SKM-1 treated with dmso at 0.1 percent for 144 hours (cell line): ENCODE results near the gene C9orf78.

Experiments used
- DNase-seq: peaks from one replicate; lab custom pipeline; 2025; ENCODE audit not compliant: unreplicated experiment; lab: John Stamatoyannopoulos, UW

The C9orf78 gene

DNA sequence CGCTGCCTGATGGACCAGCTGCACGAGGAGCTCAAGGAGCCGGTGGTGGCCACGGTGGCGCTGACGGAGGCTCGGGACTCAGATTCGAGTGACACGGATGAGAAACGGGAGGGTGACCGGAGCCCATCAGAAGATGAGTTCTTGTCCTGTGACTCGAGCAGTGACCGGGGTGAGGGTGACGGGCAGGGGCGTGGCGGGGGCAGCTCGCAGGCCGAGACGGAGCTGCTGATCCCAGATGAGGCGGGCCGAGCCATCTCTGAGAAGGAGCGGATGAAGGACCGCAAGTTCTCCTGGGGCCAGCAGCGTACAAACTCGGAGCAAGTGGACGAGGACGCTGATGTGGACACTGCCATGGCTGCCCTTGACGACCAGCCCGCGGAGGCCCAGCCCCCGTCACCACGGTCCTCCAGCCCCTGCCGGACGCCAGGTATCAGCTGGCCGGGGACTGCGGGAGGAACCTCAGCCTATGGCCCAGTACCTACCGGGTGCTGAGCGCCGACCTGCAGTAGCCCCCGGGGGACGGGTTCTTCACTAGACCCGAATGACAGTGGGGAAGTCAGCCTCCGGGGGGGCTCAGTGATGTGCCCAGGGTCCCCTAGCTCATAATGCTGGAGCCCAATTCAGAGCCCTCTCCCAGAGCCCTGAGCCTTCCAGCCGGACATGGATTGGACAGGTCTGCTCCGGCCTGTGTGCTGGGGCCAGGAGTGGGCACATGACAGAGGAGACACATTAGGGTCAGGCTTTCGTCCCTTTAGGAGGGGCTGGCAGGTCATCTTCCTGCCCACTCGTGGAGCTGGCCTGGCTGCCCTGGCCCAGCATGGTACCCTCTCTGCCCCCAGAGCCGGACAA lies 33.2 kb upstream of the C9orf78 start:
- DNase-seq: no peak

DNA sequence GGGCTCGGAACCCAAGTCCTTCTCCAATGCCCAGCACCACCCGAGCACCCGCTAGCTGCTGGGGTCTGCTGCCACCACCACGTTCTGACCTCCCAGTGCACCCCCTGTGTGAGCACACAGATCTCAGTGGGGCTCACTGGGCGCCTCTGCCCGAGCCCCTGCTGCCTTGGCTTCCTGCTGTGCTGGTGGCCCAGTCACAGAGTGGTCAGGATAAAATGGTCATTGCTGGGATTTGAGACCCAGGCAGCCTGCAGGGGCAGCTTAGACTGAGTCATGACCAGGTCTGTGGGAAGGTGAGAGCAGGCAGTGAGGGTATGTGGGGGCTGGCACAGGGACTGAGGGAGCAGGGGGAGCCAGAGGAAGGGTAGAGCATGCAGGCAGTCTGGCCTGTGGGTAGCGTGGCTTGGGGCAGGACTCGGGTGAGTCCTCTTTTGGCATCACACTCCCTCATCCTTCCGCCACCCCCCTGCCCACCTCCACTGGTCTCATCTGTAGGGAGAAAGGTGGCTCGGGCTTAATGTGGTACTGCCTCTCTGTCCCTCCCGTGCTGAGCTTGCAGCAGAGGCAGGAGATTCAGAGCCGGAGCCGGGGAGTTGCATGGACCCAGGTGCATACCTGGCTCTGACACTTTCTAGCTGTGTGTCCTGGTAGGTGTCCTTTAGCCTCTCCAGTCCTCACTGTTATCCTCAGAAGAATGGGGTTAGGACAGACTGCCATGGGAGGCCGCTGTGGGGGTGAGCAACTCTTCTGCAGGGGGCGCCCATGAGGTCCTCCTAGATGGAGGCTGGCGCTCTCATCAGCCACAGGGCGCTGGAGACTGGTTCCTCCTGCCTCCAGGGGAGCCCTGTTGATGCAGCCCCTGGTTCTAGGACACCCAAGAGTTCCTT lies 32.3 kb upstream of the C9orf78 start:
- DNase-seq: no peak

DNA sequence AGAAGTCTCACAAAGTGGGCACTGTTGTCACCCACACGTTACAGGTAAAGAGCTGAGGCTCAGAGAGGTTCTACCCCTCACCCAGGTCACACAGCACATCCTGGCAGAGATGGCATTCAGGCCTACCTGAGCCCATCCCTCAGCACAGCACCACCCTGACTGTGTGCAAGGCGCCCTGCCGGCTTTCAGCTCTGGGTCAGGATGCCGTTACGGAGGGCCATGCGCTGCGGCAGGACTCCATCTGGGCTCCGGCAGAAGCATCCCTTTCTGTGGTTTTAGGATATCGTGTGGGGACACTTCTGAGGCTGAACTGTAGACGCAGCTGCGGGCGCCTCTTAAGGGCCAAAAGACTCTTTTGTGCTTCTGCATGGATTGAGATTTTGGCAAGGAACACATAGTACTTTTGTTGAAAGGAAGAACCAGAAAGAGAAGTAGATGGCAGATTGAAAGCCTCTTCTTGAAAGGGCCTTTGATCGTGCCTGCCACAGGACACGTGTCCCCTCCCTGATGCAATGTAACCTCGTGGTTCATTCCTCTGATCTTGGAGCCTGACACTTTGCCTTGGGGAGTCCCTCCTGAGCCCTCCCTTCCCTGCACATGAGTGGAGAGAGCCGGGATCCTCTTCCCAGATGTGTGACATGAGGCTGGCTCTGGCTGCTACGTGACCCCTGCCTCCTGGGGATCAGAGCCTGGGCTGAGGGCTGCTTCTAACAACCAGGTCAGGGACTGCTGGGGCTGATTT lies 31.5 kb upstream of the C9orf78 start:
- DNase-seq: no peak

DNA sequence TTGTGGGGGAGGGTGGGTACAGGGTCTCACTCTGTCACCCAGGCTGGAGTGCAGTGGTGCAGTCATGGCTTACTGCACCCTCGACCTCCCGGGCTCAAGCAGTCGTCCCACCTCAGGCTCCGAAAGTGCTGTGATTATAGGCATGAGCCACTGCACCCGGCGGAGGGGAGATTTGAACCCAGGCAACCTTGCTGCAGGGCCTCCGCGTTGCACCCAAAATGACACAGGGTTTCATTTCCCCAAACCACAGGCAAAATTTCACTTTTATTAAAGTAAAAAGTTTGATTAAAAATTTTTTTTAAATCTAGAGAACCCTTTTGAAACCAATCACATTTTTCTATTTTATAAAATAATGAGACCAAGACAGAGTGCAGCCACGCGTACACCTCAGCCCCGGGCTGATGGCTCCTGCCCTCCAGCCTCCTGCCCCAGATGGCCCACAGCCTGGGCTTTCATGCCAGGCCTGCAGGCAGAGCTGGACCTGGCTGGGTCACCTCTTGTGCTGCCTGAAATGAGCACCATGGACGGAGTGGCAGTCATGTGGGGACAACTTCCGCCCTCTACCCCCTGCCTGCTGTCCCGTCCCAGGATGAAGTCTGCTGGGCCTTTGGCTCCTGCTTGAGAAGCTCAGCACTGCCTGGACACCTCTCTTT lies 30.7 kb upstream of the C9orf78 start:
- DNase-seq: no peak

DNA sequence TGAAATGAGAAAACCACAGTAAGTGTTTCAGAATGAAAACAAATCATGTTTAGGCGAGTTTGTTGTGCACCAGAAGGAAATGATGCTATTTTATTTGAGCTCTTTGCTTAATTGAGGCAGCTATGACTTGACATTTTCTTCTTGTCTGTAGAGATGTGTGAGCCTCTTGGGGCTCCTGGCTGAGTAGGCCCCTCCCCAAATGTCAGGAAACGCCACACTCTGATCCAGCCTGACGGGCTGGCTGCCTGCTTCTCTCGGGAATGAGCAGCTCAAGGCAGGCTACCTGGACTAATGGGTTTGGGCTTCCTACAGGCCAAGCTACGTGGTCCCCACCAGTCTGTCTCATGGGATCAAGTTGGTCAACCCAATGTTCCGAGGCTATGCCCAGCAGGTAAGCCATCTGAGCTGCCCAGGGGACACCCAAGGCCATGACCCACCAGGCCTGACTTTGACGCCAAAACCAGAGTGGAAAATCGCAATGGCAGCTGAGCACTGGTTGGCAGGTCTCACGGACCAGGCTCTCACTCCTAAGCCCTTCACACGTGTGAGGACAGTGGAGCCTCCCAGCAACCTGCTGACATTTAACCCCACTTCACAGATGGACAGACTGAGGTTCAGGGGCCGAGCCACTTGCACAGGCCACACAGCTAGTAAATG lies 30.0 kb upstream of the C9orf78 start:
- DNase-seq: no peak

DNA sequence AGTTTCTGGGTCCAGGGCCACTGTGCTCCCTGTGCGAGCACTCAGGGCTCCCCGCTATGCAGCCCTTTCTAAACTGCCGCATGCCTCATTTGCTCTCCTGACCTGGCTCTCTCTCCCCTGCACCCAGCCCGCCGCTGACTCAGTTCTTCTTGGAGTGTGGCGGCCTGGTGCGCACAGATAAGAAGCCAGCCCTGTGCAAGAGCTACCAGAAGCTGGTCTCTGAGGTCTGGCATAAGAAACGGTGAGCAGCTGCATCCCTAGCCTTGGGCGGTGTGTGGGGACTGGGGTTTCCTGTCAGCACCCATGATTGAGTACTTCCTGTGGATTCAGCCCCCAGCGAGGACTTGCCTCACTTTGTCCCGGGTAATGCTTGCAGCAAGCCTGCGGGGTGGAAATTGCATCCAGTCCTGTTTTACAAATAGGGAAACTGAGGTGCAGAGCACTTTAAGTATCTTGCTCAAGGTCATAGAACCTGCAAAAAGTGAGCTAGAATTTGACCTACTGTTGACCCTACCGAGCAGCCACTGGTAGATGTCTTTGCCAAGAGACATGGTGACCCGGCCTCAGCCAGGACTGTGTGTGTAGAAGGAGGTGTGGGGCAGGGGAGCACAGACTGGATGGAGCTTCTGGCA lies 28.1 kb upstream of the C9orf78 start:
- peak; percentile 97 for DNase-seq

DNA sequence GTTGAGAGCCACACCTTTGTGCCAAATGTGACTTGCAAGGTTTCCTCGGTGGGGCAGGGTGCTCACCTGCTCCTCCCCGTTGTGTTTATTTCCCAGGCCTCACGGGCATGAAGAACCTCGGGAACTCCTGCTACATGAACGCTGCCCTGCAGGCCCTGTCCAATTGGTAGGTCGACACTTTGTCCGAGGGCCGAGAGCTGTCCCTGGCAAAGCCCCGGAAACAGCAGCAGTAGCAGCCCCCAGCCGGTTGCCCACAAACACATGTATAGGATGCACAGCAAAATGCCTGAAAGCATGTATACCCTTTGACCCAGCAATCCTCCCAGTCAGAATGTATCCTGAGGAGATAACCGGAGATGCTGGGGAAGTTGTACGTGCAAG lies 26.4 kb upstream of the C9orf78 start:
- no peak for DNase-seq

DNA sequence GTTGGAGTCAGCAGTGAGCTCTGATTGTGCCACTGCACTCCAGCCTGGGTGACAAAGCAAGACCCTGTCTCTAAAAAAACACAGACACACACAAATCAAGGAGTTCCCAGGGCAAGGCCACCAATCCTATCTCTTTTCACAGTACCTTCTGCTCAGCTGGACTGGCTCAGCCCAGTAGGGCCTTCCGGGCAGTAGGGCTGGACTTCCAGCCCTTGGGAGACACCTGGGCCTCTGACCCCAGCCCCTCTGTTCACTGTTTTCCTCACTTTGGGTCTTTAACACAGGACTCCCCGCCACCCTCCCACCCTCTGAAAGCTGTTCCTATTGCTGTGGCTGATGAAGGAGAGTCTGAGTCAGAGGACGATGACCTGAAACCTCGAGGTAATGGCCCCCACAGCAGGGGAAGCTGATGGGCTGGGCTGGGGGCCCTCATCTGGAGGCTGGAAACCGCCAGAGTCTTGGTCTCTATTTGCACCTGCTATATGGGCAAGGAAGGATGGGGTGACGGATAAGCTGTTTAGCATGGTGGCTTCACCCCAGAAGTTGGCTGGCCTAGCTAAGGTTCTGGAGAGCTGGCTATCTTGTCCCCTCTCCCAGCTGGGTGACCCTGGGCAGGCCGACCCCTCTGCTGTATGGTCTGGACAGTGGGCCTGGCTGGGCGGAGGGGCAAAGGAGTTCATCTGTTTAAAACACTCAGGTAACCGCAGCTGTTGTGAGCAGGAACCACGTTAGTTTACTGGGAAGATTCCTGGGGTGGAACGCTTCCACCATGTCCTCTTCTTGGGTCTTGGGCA lies 25.8 kb upstream of the C9orf78 start:
- DNase-seq: no peak

DNA sequence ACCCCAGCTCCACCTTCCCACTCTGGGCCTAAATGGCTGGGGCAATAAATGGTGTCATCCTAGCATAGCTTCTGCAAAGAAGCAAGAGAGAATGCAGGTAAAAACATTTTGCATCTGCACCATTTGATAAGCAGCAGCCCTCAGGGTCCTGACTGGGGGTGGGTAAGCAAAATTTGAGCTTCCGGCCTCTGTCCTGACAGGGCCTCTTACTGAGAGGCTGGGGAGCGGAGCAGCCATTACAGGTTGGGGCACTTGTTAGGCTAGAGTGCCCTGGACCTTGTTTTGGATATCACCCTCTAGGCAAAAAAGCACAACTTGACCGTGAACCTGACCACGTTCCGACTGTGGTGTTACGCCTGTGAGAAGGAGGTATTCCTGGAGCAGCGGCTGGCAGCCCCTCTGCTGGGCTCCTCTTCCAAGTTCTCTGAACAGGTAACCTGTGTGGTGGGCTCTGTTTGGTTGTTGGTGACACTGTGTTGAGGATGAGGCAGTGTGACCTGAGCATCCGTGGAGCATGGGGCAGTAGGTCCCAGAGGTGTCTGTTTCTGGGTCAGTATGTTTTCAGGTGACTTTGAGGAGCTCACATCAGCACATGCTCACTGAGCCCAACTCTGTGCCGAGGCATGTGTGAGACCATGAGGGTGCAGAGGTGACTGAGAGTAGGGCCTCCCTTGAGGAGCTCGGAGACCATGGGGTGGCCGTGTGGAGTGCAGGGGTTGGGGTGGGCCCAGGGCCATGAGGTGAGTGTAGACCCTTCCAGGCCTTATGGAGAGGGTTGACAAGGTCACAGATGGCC lies 23.3 kb upstream of the C9orf78 start:
- DNase-seq: no peak

DNA sequence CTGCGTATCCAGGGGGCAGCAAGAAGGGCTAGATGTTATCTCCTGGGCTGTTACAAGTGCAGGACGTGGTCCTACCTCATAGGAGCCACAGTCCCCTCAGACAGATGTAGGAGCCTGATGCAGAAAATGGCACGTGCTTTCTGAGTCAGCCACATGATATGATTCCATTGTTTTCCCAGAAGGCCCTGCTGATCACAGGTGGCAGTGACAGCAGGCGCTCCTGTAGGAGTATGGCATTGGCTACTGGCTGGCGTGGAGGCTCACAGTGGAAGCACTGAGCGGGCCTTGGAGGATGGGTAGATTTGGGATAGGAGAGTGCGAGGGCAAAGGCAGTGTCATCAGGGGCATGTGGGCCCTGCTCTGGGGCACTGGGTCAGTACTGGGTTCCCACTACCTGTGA lies 22.1 kb upstream of the C9orf78 start:
- no peak for DNase-seq

DNA sequence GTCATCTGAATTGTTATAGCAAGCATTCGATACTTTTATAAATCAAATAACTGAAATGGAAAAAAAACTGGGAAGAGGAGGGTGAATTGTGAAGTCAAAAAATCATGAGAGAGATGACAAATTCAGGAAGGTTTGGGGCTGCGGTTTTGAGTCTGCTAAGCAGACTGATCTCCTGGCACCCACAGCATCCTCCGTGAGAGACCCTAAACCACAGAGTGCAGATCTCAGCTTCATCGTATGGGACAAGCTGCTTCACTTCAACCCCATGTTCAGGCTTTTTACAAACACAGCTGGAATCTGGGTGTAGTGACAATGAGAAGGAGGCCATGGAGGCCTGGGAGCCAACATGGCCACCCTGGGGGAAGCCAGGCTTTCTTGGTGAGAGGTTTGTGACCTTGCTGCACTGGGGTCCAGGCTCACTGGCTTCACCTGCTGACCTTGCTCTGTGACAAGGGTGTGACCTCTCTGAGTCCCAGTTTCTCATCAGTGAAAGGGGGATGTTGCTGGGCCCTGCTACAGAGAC lies 19.6 kb upstream of the C9orf78 start:
- no peak for DNase-seq

DNA sequence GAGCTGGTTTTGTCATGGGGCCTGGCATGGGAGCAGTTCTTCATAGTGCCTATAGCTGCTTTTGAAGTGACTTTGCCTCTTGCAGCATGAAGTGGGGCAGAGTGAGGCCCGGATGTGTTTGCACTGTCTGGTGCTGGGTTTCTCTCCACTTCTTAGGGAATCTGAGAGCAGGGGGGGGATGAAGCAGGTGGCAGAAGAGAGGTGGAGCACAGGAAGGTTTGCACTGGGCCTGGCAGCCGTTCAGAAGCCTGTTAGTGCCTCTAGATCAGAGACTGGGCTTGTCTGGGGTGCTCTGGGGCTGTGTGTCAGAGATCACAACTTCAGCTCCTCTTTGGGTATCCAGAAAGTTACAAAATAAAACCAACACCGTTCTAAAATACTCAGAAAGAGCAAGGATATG lies 18.5 kb upstream of the C9orf78 start:
- no peak for DNase-seq

DNA sequence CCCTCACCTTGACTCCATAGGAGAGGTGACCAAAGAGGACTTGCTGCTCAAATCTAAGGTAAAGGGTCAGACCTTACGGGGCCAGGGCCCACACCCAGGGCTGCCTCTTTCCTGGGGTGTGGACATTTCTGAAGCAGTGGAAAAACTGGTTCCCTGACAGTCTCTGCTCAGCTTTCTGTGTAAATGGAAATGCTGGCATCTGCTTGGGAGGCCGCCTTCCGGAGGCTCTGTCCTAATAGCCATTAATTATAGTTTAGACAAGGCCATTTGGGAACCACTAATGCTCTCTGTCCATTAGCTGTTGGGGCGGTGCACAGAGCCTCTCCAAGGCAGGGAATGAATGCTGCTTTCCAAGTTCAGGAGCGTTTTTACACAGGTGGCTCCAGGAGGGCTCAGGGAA lies 17.5 kb upstream of the C9orf78 start:
- DNase-seq: no peak

DNA sequence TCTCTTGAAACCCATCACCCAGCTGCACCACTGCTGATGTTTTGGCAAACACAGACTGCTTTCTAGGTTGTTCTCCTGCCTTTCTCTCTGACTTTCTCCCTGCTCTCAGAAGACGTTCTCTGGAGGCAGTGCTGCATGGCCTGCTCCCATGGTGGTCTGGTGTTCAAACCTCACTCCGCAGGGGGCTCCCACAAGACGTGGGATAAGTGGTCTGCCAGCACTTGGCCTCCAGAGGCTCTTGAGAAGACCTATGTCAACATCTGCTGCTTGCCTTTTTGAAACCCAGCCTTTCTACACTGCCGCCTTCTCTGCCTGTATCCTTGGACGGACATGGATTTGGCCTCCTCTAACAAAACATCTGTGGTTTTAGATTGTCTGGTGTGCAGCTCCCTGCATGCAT lies 16.7 kb upstream of the C9orf78 start:
- DNase-seq: no peak

DNA sequence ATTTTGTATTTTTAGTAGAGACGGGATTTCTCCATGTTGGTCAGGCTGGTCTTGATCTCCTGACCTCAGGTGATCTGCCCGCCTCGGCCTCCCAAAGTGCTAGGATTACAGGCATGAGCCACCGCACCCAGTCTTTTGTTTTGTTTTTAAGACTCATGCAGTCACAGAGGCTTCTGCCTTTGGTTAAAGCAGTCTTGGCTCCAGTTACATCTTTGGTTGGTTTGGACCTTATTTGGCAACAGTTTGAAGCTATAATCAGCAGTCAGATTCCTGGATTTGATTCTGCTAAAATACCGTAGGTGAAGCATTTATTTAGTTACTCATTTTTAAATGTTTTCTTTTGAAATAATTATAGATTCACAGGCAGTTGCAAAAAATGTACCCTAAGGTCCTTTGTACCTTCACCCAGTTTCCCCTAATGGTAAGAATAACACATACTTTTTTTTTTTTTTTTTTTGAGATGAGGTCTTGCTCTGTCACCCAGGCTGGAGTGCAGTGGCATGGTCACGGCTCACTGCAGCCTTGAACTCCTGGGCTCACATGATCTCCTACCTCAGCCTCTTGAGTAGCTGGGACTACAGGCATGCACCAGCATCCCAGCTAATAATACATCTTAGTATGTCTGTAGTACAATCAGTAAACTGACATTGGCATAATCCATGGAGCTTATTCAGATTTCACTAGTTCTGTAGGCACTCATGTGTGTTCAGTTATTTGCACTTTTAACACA lies 15.9 kb upstream of the C9orf78 start:
- DNase-seq: no peak

DNA sequence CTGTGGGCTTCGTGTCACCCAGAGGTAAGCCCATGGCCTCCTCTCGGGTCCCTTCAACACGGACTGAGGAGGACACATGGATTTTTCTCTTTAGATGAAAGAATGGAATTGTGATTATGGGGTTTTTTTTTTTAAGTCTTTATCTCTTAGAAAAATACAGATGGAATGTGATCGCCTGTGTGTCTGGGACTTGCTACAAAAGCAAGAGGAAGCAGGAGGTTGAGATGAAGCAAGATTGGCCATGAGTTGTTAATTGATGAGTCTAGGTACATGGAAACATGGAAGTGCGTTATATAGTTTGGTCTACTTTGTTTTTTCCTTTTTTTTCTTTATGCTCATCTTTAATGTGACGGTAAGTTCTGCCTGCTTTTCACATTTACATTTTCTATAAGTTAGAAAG lies 14.8 kb upstream of the C9orf78 start:
- DNase-seq: no peak

DNA sequence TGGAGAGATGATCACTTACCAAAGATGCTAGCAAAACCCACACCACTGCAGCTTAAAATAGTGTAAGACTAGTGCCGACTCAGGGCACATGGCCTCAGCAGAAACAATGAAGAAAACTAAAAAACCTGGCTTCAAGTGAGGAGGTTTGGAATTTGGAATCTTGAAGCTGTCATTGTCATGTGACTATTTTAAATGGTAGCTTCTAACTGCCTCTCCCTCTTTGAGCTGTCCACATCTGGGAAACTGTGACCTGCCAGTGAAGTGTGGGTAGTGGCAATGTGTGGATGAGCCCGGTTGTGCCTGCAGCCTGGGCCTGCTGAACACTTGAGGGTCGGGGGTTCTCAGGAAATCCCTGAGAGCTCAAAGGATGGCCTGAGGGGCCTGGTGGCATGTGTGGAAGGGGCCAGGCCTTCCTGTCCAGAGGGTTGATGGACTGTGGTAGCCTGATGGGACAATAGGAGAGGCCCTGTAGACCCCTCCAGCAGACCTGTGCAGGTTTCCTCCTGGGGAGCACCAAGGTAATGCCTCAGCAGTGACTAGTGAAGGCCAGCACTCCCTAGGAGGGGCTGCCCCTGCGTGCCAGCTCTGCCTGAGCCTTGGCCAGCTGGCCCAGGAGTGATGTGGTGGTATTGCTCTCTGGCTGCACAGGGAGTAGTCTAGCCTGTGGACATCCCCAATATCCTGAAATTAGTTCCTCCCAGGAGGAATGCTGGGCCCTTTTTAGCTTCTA lies 13.8 kb upstream of the C9orf78 start:
- no peak for DNase-seq
